Esophagus mucosa (tissue), 1 donor: Measurements from ENCODE around the gene CFAP221. TPM values are rescaled to one million over a fixed set of nuclear protein-coding genes. Genes with fewer than 3 reads are reported as not detected.
A peak's percentile ranks its signal among the peaks of the same experiment; 100 is the strongest.
"Not testable (repeated sequence)": the region's sequence is repeated elsewhere in the genome, so short reads cannot be mapped to it uniquely, and the experiment has no call there.

ENCODE experiments used
- ATAC-seq: fragments of 200-7000 bp; cut with Tn5 transposase; one replicate; pipeline ENCODE4 v1.9.1; 2020
- total RNA-seq: library from RNA; stranded (reverse); gene quantifications from one replicate; pipeline ENCODE4 v1.2.4, GENCODE V29; 2023
- donor health status: DM: yes; HTN: yes; CAD: no.

The CFAP221 gene
- total RNA-seq, 1 donor from 2014 or later: not detected

DNA sequence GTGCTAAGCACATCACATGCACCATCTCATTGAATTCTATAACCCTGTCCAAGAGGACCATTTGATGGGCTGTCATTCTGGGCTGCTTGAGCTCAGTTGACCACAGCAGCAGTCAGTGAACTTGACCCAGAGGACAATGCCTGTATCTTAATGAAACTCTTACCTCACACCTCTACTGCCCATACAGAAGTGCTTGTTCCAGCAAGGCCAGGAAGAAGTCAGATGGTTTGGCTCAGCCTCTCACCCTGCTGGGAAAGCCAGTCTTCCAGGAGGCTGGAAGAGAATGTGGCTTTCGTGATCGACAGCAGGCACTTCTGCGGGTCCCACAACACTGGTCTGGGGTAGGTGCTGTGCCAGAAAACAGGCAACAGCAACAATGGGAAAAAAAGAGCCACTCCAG, 47.3 kb downstream of the CFAP221 start:
- no peak for ATAC-seq

DNA sequence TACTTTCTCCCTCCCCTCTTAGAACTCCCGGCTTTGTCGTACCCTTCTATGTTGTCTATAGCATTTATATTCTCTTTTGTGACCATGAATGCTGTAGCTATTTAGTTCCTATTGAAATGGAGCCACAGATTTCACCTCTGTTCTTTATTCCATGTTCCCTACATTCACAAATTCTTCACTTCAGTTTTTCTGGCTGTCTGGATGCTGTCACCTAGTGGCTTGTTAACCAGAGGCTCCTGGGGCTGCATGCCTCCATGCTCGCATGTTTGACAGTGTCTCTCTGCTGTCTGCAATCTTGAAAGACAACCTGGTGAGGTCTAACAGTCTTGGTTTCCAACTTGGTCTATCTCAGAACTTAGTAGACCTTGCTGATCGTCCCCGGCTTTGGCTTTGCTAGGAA, 48.2 kb downstream of the CFAP221 start:
- ATAC-seq: no peak

GRCh38 chr2:119596638-119597037, 52.4 kb downstream of the CFAP221 start:
- ATAC-seq: no peak

GRCh38 chr2:119598596-119599263, 54.5 kb downstream of the CFAP221 start:
- ATAC-seq: no peak

- ATAC-seq: no peak
Observed at GRCh38 chr2:119599384-119599783, 55.1 kb downstream of the CFAP221 start.

GRCh38 chr2:119605096-119605495, 60.8 kb downstream of the CFAP221 start:
- no peak for ATAC-seq

- no peak for ATAC-seq
Observed at GRCh38 chr2:119606674-119607073, 62.4 kb downstream of the CFAP221 start.

GRCh38 chr2:119608553-119608952, 64.3 kb downstream of the CFAP221 start:
- ATAC-seq: no peak

DNA sequence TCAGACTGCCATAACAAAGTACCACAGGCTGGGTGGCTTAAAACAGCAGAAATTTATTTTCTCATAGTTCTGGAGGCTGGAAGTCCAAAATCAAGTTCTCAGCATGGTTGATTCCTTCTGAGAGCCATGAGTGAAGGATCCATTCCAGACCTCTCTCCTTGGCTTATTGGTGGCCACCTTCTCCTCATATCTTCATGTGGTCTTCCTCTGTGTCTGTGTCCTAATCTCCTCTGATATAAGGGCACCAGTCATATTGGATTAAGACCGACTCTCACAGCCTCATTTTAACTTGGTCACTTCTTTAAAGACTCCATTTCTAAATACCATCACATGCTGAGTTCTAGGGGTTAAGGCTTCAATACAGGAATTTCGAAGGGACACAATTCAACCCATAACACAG, 65.1 kb downstream of the CFAP221 start:
- ATAC-seq: no peak

DNA sequence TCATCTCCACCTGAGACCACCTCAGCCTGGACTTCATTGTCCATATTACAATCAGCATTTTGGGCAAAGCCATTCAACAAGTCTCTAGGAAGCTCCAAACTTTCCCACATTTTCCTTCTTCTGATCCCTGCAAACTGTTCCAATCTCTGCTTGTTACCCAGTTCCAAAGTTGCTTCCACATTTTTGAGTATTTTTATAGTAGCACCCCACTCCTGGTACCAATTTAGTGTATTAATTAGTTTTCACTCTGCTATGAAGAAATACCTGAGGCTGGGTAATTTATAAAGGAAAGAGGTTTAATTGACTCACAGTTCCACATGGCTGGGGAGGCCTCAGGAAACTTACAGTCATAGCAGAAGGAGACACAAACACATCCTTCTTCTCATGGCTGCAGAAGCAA, 69.9 kb downstream of the CFAP221 start:
- ATAC-seq: not testable (repeated sequence)

DNA sequence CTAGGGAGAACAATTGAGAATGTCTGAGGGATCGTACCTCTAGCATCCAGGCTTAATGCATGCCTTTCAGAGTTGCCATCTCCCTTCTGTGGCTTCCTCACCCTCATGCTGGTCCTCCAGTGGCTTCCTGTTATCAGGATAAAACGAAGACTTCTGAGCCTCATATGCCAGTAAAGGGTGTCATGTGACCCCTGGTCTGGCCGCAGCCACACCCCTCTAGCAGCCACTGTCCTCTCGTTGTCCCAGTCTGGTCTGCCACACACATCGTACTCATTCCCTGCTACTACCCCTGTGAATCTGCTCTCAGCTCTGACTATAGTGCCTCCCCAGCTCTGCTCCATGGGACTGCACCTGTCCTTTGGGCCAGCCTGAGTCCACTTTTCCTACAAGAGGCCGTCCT, 72.2 kb downstream of the CFAP221 start:
- no peak for ATAC-seq

DNA sequence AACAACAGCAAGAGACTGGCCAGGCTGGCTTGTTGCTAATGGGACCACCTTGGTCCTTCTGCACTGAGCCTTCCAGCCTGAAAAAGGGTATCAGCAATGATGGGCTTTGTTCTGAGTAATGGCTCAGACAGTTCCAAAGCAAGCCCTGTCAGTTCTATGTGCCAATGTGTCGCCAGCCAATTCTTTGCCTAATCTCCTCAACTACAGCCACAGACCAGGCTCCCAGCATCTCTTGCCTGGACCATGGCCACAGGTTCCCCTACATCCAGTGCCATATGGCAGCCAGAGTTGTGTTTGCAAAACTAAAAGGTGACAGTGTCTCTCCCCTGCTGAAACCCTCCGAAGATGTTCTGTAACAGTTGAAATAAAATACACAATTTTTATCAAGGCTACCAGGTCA, 73.2 kb downstream of the CFAP221 start:
- ATAC-seq: no peak

DNA sequence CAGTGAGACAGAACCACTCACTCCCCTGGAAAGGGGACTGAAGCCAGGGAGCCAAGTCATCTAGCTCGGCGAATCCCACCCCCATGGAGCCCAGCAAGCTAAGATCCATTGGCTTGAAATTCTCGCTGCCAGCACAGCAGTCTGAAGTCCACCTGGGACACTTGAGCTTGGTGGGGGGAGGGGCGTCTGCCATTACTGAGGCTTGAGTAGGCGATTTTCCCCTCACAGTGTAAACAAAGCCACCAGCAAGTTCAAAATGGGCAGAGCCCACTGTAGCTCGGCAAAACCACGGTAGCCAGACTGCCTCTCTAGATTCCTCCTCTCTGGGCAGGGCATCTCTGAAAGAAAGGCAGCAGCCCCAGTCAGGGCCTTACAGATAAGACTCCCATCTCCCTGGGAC, 74.5 kb downstream of the CFAP221 start:
- ATAC-seq: not testable (repeated sequence)

DNA sequence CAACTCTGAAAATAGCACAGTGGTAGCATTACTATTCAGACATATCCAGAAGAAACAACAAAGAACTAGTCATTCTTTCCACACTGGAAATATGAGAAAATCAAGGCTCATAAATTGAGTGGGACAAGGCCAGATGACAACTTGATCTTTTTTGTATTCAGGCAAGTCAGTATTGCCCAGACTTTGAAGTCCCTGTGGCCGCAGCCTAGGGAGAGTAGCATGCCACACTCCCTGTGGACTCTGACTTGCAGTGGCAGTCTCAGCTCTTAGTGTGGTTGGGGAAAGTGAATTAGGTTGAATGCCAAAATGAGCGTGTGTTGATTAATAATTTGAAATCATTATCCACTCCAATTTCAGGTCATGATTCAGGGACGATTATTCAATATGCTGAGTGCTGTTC, 81.0 kb downstream of the CFAP221 start:
- ATAC-seq: no peak

- no peak for ATAC-seq
Observed at GRCh38 chr2:119629323-119629825, 85.1 kb downstream of the CFAP221 start.

- no peak for ATAC-seq
Observed at GRCh38 chr2:119630121-119630520, 85.9 kb downstream of the CFAP221 start.

DNA sequence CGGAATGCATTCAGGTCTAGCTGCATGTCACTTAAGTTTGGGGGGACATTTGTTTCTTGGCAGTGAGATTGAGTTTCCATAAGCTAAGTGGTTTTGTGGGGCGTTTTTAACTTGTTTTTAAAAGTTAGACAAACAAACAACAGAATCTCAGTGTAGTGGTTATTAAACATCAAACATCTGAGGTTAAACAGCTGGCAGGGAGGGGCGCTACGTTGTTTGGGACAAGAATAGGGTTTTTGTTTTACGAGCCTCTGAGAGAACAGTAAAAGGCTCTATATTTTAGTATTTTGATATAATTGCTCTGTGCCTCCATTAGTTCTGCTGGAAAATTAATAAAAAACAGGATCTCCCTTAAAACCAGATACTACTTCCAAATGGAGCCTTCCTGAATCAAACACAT, 93.1 kb downstream of the CFAP221 start:
- no peak for ATAC-seq

GRCh38 chr2:119638246-119638645, 94.0 kb downstream of the CFAP221 start:
- ATAC-seq: no peak

DNA sequence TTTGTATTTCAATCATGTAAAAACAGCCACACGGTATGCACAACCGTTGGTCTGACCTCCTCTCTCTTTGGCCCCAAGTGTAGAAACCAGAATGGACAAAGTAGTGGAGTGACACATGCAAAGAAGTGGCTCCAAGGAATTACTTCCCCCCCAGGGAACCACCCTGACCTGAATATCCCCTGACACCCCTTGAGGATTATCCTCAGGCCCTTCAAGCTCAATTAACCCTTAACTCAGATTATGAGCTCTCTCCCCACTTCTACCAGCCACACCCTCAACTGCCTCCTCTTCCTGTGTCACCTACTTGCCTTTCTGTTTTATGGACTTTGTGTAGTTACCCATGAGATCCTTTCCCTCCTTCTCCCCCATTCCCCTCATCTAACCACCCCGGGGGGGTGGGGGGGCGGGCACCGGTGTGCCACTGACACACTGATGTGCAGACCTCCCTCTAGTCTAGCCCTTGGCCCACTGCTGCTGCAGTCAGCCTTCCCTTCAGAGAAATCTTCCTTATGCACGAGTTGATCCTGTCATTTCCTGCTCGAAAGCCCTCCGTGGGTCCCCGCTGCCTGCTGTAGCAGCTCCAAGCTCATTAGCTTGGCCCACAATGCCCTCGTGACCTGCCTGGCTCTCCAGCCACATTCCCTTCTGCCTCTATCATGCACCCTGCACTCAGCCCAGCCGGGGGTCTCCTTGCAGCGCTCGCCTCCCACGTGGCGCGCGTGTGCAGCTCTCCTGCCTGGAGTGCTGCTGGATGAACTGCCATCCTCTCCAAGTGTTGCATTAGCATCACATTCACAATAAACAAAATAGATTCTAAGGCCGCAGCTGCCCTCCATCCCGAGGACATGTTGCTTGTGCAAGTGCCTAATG, 94.7 kb downstream of the CFAP221 start:
- no peak for ATAC-seq

- ATAC-seq: peak; percentile 83
Observed at GRCh38 chr2:119641562-119642258, 97.5 kb downstream of the CFAP221 start.

DNA sequence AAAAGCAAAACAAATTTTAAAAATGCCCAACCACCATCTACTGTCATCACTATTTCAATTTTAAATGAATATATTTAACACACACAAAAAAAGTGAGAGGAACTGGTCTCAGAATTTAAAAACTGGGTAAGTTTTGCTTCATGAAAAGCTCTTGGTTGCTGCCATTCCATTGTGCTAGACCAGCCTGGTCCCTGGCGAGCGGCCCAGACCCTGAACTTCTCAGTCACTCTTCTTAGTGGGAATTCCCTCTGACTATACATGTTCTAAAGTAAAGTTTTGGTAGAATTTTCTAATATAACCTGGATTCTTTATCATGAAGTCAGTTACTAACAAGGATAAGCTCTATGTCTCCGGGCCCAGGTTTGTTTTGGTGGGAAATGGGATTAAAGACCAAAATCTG, 99.9 kb downstream of the CFAP221 start:
- ATAC-seq: no peak

DNA sequence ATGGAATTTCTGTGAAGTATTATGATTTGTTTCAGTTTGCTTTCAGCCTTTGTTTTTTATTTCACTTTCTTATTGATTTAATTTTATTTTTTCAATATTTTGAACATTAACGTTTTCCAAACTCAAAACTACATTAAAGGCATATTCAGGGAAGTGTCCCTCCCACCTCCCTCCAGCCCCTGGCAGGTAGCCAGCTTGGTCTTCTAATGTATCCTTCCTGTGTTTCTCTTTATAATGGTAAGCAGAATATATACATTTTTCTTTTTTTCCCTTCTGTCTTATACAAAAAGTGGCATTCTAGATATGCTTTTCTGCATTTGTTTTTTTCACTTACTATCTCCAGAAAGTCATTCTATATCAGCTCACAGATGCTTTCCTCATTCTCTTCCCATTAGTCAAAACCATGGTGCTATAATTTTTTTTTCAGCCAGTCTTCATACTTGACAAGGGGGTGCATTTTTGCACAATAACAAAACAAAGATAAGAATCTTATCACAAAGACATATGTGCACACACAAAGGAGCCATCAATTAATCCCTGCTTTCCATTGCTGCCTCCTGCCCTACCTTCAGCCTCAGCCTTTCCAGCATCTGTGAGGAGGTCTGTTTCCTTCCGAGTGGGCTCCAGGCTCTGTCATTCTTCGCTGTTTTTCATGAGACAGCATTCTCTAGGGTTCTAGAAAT, 101.1 kb downstream of the CFAP221 start:
- no peak for ATAC-seq

DNA sequence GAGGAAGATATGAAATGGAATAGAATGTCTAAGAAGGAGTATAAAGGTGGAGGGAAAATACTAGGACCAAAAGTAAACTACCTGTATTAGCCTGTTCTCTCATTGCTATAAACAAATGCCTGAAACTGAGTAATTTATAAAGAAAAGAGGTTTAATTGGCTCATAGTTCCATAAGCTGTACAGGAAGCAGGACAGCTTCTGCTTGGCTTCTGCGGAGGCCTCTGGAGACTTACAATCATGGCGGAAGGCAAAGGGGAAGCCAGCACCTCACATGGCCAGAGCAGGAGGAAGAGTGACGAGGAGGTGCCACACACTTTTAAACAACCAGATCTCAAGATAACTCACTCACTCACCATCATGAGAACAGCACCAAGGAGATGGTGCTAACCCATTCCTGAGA, 101.9 kb downstream of the CFAP221 start:
- no peak for ATAC-seq
